GM12878 (cell line): ENCODE data around the gene TP63. TPM values are rescaled to one million over a fixed set of nuclear protein-coding genes. Genes with fewer than 3 reads are reported as not detected.

Experiments used
- ATAC-seq: fragments of 200-7000 bp; cut with Tn5 transposase; 3 replicates; pipeline ENCODE4 v1.9.1; 2020; ENCODE audit warnings: mild to moderate bottlenecking, moderate library complexity
- BruUV-seq: library from RNA; stranded (reverse); fragments of 400-500 nt; replicated peaks from 2 replicates; lab custom pipeline; 2021; lab: Mats Ljungman, UMichigan
- CTCF ChIA-PET: fragments of 300-600 bp; sonication (Branson Sonifier 250); formaldehyde crosslinking; extraction: SDS; loops from one replicate; lab custom pipeline; 2021; ENCODE audit warnings: inconsistent platforms; lab: Yijun Ruan, JAX
- POLR2A ChIA-PET: fragments of 350-600 bp; formaldehyde crosslinking; extraction: SDS; loops from one replicate; lab custom pipeline; 2021; ENCODE audit warnings: inconsistent platforms; lab: Charles Lee
- RAD21 ChIA-PET: fragments of 300-600 bp; sonication (Branson Sonifier 250); formaldehyde crosslinking; loops from one replicate; lab custom pipeline; 2023; ENCODE audit warnings: antibody characterized with exemption; ENCODE audit not compliant: unreplicated experiment; lab: Charles Lee
- SMC1A ChIA-PET: fragments of 300-600 bp; sonication (Branson Sonifier 250); formaldehyde crosslinking; loops from one replicate; lab custom pipeline; 2023; ENCODE audit not compliant: unreplicated experiment, uncharacterized antibody; lab: Charles Lee
- DNase-seq: peaks from one replicate; pipeline ENCODE4 v3.0.0-alpha.2; 2011; ENCODE audit warnings: low read depth, low spot score
- FAIRE-seq: peaks from 3 replicates; lab custom pipeline; 2011; peaks lifted over from hg19 to GRCh38; lab: Jason Lieb, UNC
- H2AFZ ChIP-seq: 2 replicates; pipeline ENCODE4 v1.6.0; 2011; ENCODE audit warnings: low read depth, low read length, control low read depth; ENCODE audit not compliant: control insufficient read depth
- H3K27ac ChIP-seq: 2 replicates; pipeline ENCODE4 v1.5.1; 2011; ENCODE audit warnings: control low read depth; ENCODE audit not compliant: control insufficient read depth, insufficient read depth
- H3K27me3 ChIP-seq, 2 experiments: replicated peaks in 1 of 2; 2 replicates each; pipeline versions ENCODE4 v1.6.0 to v1.6.1; 2011; ENCODE audit warnings: low read length in 1 of 2; ENCODE audit not compliant: control insufficient read depth in 2 of 2, insufficient read depth in 2 of 2
- H3K36me3 ChIP-seq, 2 experiments: 2 replicates each; pipeline ENCODE4 v1.5.1; 2011; ENCODE audit warnings: low read length in 1 of 2; ENCODE audit not compliant: control insufficient read depth in 2 of 2, insufficient read depth in 2 of 2
- H3K4me1 ChIP-seq: 2 replicates; pipeline ENCODE4 v1.6.1; 2011; ENCODE audit warnings: mild to moderate bottlenecking, low read length, moderate library complexity, mixed read lengths; ENCODE audit not compliant: control insufficient read depth, insufficient read depth
- H3K4me2 ChIP-seq: 2 replicates; pipeline ENCODE4 v1.6.0; 2011; ENCODE audit warnings: control low read depth; ENCODE audit not compliant: control insufficient read depth, insufficient read depth
- H3K4me3 ChIP-seq: fragments of 200-600 bp; sonication (generic); 2 replicates; pipeline ENCODE4 v1.5.1; 2016
- H3K79me2 ChIP-seq: 2 replicates; pipeline ENCODE4 v1.6.0; 2011; ENCODE audit warnings: low read length; ENCODE audit not compliant: control insufficient read depth, insufficient read depth
- H3K9ac ChIP-seq: 2 replicates; pipeline ENCODE4 v1.8.0; 2011; ENCODE audit warnings: low read length, control low read depth, mixed read lengths; ENCODE audit not compliant: control insufficient read depth, insufficient read depth
- H3K9me3 ChIP-seq: replicated peaks from 3 replicates; pipeline ENCODE4 v1.5.1; 2011; ENCODE audit warnings: mild to moderate bottlenecking, low read length; ENCODE audit not compliant: control insufficient read depth, insufficient read depth
- H4K20me1 ChIP-seq: 2 replicates; pipeline ENCODE4 v1.6.0; 2011; ENCODE audit not compliant: control insufficient read depth, insufficient read depth
- CREM ChIP-seq: IDR thresholded peaks from 2 replicates; pipeline ENCODE4 v1.6.1; 2014; ENCODE audit warnings: antibody characterized with exemption, low read depth
- EP300 ChIP-seq, 2 experiments: fragments of 150-350 bp in 1 of 2; IDR thresholded peaks; 2 replicates each; pipeline ENCODE4 v1.6.1; 2011 to 2012; ENCODE audit warnings: low read depth in 2 of 2, low read length in 2 of 2, borderline replicate concordance in 1 of 2, improper control_type of control experiment in 1 of 2, inconsistent platforms in 1 of 2; ENCODE audit not compliant: control insufficient read depth in 1 of 2
- EZH2 ChIP-seq: IDR thresholded peaks from 2 replicates; pipeline ENCODE4 v1.6.1; 2012; ENCODE audit warnings: low read depth, mild to moderate bottlenecking, control low read depth, inconsistent platforms, low read length, borderline replicate concordance; ENCODE audit not compliant: control insufficient read depth
- MYB ChIP-seq: fragments of 150-350 bp; IDR thresholded peaks from 2 replicates; pipeline ENCODE4 v1.6.1; 2014; ENCODE audit warnings: mild to moderate bottlenecking, low read depth, low read length, borderline replicate concordance
- NR2F1 ChIP-seq: fragments of 450-650 bp; conservative IDR thresholded peaks from 2 replicates; pipeline ENCODE4 v1.6.1; 2017; ENCODE audit warnings: mild to moderate bottlenecking
- RBBP5 ChIP-seq: fragments of 200-600 bp; sonication (generic); conservative IDR thresholded peaks from 2 replicates; pipeline ENCODE4 v1.6.1; 2016
- SUZ12 ChIP-seq: fragments of 200-600 bp; sonication (generic); IDR thresholded peaks from one replicate; pipeline ENCODE4 v1.6.1; 2018; ENCODE audit warnings: antibody characterized with exemption, mild to moderate bottlenecking; ENCODE audit not compliant: unreplicated experiment
- YBX1 ChIP-seq: fragments of 450-650 bp; IDR thresholded peaks from 2 replicates; pipeline ENCODE4 v1.6.1; 2016; ENCODE audit warnings: antibody characterized with exemption
- ZSCAN29 ChIP-seq: fragments of 450-650 bp; IDR thresholded peaks from 2 replicates; pipeline ENCODE4 v1.6.1; 2017; ENCODE audit warnings: mild to moderate bottlenecking, moderate library complexity
- whole genome bisulfite sequencing: methylation state at CpG from one replicate; pipeline ENCODE4 v1.1.6; 2016; ENCODE audit warnings: low lambda C conversion rate; ENCODE audit not compliant: insufficient replicate concordance, insufficient coverage; ENCODE audit errors: missing lambda C conversion rate; 5-methylcytosine and 5-hydroxymethylcytosine counted together
- in situ Hi-C: fragments of 300-500 bp; cut with MboI; formaldehyde crosslinking; loops from 9 replicates; pipeline ENCODE4 v1.14.3; 2018; ENCODE audit warnings: mixed read lengths
- intact Hi-C: fragments of 100-400 bp; cut with micrococcal nuclease; formaldehyde crosslinking; loops from one replicate; pipeline ENCODE4 v1.14.2; 2022; ENCODE audit not compliant: unreplicated experiment
- polyA plus RNA-seq, 11 experiments: library from polyadenylated mRNA; depleted of rRNA in 4 of 11; unstranded in 6 of 11; stranded (reverse) in 5 of 11; fragments of >200 nt; fragmentation: Nextera tagmentation in 4 of 11; fragmentation: Illumina TruSeq in 1 of 11; extraction: Ambion mirVana in 4 of 11; extraction: Trizol in 1 of 11; gene quantifications; 1 replicate in 1 of 11; 2 replicates in 10 of 11; pipeline versions ENCODE4 v1.2.1 to v1.2.3, GENCODE V29; 2011 to 2016; ENCODE audit warnings: inconsistent platforms in 2 of 11, missing spikeins in 2 of 11, low read depth in 1 of 11
- total RNA-seq, 4 experiments: library from RNA; depleted of rRNA in 3 of 4; stranded (reverse); fragments of >200 nt in 3 of 4; fragmentation: Illumina TruSeq in 1 of 4; extraction: Trizol in 1 of 4; gene quantifications; 2 replicates each; pipeline versions ENCODE4 v1.2.1 to v1.2.3, GENCODE V29; 2013 to 2021

TP63 gene
- total and polyA plus RNA-seq, 10 of the 15 experiments (the other 5 are each of a cell fraction or from before 2014, with no cell fraction given), result 1.4 to 10.8 (median 6.2) TPM

- DNase-seq (no peak), ATAC-seq (no peak), FAIRE-seq (no peak)
- no peak overlapping the region for H3K4me3 ChIP-seq
- H3K79me2 ChIP-seq, result no peaks in the 10 kb centered on the region
- H3K4me2 ChIP-seq, result no peak overlapping the region
- ChIA-PET POLR2A (interaction anchor here (1.2 kb wide), 1 partner anchor 188 kb away, joined by 3 read pairs; no protein-coding TSS in a partner anchor), SMC1A (no interaction called here), CTCF (no interaction called here), RAD21 (interaction anchor here (0.6 kb wide), 1 partner anchor 374 kb away, joined by 3 read pairs; no protein-coding TSS in a partner anchor)
- H3K9me3 ChIP-seq, result no peaks in the 10 kb centered on the region
- TF ChIP-seq EP300 (IDR thresholded peaks at IDR 0.05; ENCODE audit: borderline replicate concordance in 1 of 2, control insufficient read depth in 1 of 2, low read depth in 2 of 2, low read length in 2 of 2) (no peak), EZH2 (no peak), ZSCAN29 (no peak), YBX1 (no peak), CREM (no peak), MYB (no peak), RBBP5 (no peak), NR2F1 (no peak), SUZ12 (no peak)
- no peaks in the 10 kb centered on the region for H3K27me3 ChIP-seq
- no TSS peak for BruUV-seq
- WGBS, result 99% methylated on average over 4 of the region's 4 CpGs
- in situ Hi-C loops, result no loop called here
- no peak overlapping the region for H2AFZ ChIP-seq
- H4K20me1 ChIP-seq, result no peaks in the 10 kb centered on the region
- intact Hi-C loops, result no loop called here
- no peak overlapping the region for H3K9ac ChIP-seq
- no peaks in the 10 kb centered on the region for H3K4me1 ChIP-seq
- no peak overlapping the region for H3K27ac ChIP-seq
- H3K36me3 ChIP-seq, result 0 out of 4 replicates have a peak, but pooled peaks cover 0 to 3% of the 10 kb centered on the region in 2 experiments
Observed at GRCh38 chr3:189805375-189806067, 174.3 kb downstream of the TP63 start.
